Large intestine (tissue), 3 donors: ENCODE measurements around the gene THAP7. TPM values are rescaled to one million over a fixed set of nuclear protein-coding genes. Genes with fewer than 3 reads are reported as not detected.

Experiments used
- DNase-seq, 2 donors: peaks; one replicate each; pipeline versions ENCODE4 v3.0.0 to v3.0.0-alpha.2; 2013
- H3K27ac ChIP-seq: one replicate; pipeline ENCODE4 v1.5.1; 2013; ENCODE audit warnings: low read length
- H3K27me3 ChIP-seq: 2 replicates; pipeline ENCODE4 v1.6.1; 2013; ENCODE audit warnings: low read length; ENCODE audit not compliant: control insufficient read depth, insufficient read depth
- H3K36me3 ChIP-seq: 2 replicates; pipeline ENCODE4 v1.6.1; 2013; ENCODE audit warnings: low read length; ENCODE audit not compliant: control insufficient read depth, insufficient read depth
- H3K4me1 ChIP-seq: one replicate; pipeline ENCODE4 v1.6.1; 2013; ENCODE audit warnings: low read length; ENCODE audit not compliant: control insufficient read depth, insufficient read depth
- H3K4me3 ChIP-seq: one replicate; pipeline ENCODE4 v1.5.1; 2013; ENCODE audit warnings: low read length
- H3K9me3 ChIP-seq: one replicate; pipeline ENCODE4 v1.6.1; 2013; ENCODE audit warnings: mild to moderate bottlenecking, low read depth, low read length, moderate library complexity; ENCODE audit not compliant: control insufficient read depth
- WGBS: methylation state at CpG from one replicate; pipeline ENCODE4 v1.1.5; 2013; ENCODE audit warnings: low lambda C conversion rate; ENCODE audit not compliant: insufficient coverage; 5-methylcytosine and 5-hydroxymethylcytosine counted together
- polyA plus RNA-seq: library from polyadenylated mRNA; unstranded; fragments of 120-200 nt; gene quantifications from one replicate; pipeline ENCODE4 v1.2.1, GENCODE V29; 2013

The THAP7 gene
- polyA plus RNA-seq, 1 donor, result 27.0 TPM

DNA sequence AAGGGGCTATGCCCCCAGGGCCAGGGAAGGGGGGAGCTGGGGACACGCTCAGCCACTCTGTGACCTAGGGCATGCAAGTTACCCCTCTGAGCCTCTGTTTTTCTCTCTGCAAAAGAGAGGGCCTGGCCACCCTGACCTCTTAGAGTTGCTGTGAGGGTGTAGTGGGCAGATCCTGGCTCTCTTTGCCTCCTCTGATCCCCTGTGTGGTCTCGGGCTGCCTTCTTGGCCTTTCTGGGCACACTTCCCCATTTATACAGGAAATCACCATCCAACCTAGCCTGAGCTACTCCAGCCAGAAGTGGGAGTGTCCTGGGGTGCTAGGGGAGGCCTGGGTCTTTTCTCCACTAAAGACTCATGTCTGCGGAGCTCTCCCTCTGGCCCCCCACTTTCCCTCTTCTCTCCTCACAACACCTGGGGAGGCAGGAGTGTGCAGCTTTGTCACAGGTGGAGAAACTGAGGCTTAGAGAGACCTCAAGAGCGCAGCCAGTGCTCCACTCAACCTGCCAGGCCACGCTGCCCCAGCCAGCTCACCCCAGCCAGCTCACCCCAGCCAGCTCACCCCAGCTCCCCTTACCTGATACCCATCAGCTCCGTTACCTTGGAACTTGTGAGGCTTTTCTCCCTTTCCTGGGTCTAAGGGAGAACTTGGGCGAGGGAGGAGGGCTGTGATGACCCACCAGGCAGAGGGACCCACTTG lies 33.5 kb downstream of the THAP7 start:
- no peaks in the 10 kb centered on the region for H3K36me3 ChIP-seq
- H3K9me3 ChIP-seq, result peaks cover 3% of the 10 kb centered on the region
- no peak overlapping the region for H3K4me3 ChIP-seq
- no peak for DNase-seq
- WGBS, result no CpG with 5 or more reads among the region's 7 CpGs
- no peak overlapping the region for H3K27ac ChIP-seq
- peaks cover 10% of the 10 kb centered on the region for H3K27me3 ChIP-seq
- peaks cover 7% of the 10 kb centered on the region for H3K4me1 ChIP-seq

DNA sequence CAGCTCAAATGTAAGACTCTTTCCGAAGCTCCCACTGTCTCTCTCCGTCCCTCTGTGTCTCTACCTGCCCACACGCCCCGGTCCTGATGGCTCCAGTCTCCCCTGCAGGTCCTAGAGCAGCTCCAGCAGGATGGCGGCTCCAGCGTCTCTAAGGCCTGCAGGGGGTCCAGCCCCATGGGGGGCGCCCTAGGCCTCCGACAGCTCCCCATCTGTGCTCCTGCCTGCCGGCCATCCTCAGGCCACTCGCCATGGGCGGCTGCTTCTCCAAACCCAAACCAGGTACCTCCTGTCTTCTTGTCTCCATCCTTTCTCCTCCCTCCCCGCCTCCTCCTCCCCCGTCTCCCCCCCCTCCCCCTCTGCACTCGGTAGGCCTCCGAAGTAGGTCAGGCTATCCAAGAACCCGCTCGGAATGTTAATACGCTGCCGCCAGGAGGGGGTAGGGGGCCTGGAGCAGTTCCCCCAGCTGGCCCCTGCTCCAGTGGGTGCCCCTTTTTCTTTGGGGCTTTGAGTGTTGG lies 34.2 kb downstream of the THAP7 start:
- no CpG with 5 or more reads among the region's 19 CpGs for WGBS
- H3K27me3 ChIP-seq, result peaks cover 10% of the 10 kb centered on the region
- H3K4me1 ChIP-seq, result peaks cover 7% of the 10 kb centered on the region
- no peak for DNase-seq
- no peaks in the 10 kb centered on the region for H3K36me3 ChIP-seq
- peaks cover 3% of the 10 kb centered on the region for H3K9me3 ChIP-seq
- H3K27ac ChIP-seq, result no peak overlapping the region
- H3K4me3 ChIP-seq, result no peak overlapping the region

DNA sequence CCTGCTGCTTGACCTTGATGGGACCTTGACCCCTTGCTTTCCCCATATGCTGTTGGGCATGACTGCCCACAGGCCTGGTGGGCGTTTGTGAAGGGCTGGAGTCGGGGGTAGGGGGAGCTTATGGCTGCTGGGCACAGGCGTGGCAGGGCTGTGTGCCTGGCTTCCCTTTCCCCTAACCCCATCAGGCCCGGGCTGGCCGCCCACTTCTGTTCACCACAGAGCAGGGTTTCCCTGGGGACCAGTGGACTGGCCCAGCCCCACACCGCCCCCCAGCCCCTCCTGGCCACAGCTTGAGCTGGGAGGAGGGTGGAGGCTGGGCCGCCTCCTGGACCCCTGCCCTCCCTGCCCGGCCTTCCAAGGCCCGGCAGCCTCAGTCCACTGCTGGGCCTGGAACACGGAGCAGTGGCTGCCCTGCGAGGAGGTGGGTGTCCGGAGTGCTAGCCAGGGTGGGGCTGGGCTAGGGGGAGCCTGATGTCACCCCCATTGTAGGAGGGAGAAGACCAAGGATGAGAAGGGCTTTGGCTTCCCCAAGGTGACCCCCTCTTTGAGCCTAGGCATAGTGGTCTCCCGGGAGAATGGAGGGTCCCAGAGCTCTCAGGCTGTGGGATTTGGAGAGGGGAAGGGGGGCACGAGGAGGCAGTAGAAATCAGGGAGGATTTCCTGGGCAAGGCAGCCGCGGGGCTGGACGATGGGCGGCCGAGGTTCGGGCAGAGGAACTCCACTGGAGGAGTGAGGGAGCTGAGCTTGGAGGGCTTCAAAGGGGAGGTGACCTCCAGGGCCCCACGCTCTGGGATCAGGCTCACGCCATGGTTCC lies 34.8 kb downstream of the THAP7 start, which contains the start of gene AIFM3:
TSS of gene AIFM3 (plus strand) at position 373 of the 814 bp plus-strand sequence. CDS start 690 bp downstream, outside the sequence.
- peaks cover 7% of the 10 kb centered on the region for H3K4me1 ChIP-seq
- no CpG with 5 or more reads among the region's 22 CpGs for WGBS
- H3K27ac ChIP-seq, result no peak within 1 kb of the TSS
- H3K4me3 ChIP-seq, result no peak within 1 kb of the TSS
- DNase-seq, result no peak
- peaks cover 10% of the 10 kb centered on the region for H3K27me3 ChIP-seq
- H3K9me3 ChIP-seq, result peaks cover 3% of the 10 kb centered on the region
- no peaks in the 10 kb centered on the region for H3K36me3 ChIP-seq

DNA sequence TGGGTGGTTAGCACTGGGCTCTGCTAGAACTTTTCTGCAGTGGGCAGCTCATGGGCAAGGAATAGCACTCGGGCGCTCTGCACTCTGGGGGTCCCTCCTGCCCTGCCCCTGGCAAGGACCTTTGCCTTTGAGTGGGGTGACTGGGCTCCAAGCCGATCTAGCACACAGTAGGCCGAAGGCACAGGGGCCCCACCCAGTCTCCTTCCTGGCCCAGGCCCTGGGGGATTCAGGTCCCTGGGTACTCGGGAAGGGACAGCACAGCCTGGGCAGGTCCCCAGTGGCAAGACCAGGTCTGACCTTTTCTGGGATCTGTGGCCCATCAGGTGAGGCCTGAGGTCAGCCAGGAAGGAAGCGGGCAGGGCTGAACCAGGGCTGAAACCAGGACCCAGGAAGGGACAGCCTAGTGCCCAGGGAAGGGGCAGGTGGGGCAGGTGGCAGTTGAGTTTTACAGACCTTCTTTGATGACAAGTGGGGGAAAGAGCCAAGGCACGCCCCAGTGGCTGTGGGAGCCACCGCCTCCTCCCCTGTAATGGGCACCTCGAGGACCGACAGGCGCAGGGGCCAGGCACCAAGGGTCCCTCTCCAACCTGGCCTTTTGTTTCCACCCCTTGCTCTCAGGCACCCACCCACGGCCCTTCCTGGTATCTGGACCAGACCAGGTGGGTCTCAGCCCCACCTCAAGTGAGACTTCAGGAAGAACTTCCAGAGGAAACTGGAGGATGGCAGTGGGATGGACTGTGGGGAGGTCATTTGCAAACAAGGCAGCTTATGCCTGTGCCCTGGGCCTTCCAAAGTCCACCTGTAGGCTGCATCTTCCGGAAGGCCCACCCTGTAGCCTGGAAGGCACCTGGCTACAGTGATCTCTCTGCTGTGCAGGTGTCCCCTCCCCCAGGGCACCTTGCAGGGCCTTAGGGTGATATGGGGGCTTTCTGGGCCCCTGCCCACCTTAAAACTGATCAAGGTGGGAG lies 35.7 kb downstream of the THAP7 start:
- Histone ChIP-seq H3K36me3 (no peaks in the 10 kb centered on the region), H3K27me3 (peaks cover 10% of the 10 kb centered on the region), H3K9me3 (peaks cover 3% of the 10 kb centered on the region), H3K4me3 (no peak overlapping the region), H3K4me1 (peaks cover 12% of the 10 kb centered on the region), H3K27ac (no peak overlapping the region)
- no peak for DNase-seq
- no CpG with 5 or more reads among the region's 13 CpGs for WGBS

DNA sequence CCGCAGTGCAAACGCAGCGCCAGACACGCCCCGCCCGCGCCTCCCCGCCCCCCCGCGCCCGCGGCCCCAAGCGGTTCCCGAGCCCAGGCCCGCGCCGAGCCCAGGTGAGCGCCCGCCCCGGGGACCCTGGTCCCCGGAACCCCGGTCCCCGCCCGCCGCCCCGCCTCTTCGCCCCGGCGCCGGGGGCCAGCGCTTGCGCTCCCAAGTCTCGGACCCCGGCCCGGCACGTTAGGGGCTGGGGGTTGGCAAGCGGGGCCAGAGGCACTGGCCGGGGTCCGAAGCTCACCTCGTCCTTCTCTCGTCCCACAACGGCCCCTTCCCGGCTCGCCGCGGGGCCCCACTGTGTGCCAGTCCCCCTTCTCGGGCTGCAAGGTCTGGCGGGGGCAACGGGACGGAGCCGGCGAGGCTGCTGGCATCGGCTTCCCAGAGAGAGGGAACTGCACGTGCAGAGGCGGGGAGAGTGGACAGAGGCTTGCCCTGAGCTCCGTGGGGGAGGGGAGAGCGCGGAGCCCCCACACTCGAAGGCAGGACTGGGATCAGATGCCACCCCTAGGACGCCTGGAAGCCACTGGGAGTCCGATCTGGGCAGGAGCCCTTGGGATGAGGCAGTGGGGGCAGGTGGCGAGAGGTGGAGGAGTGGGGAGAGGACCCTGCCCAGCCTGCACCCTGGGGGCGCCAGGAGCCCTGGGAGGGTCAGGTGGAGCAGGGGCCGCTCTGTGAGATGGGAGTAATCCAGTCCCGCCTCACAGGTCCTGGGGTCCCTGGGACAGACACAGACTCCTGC lies 36.6 kb downstream of the THAP7 start:
- peaks cover 3% of the 10 kb centered on the region for H3K9me3 ChIP-seq
- H3K27ac ChIP-seq, result no peak overlapping the region
- peaks cover 12% of the 10 kb centered on the region for H3K4me1 ChIP-seq
- H3K27me3 ChIP-seq, result peaks cover 10% of the 10 kb centered on the region
- DNase-seq, result no peak
- no peaks in the 10 kb centered on the region for H3K36me3 ChIP-seq
- WGBS, result no CpG with 5 or more reads among the region's 65 CpGs
- H3K4me3 ChIP-seq, result peak overlapping the region; percentile 31

DNA sequence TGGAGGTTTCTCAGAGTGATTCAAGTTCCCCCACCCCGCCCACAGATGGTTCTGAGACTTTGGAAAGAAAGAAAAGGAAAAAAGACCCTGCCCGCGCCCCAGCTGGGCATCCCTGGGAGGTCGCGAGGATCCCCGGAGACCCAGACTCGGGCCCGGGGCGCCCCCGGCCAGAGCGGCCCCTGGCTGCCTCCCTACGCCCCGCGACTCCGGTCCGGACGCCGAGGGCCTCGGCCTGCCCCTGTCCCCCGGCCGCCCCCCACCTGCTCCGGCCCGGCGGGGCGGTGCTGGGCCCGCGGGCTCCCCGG lies 37.2 kb downstream of the THAP7 start:
- Histone ChIP-seq H3K27ac (no peak overlapping the region), H3K4me1 (peaks cover 12% of the 10 kb centered on the region), H3K9me3 (peaks cover 3% of the 10 kb centered on the region), H3K36me3 (no peaks in the 10 kb centered on the region), H3K27me3 (peaks cover 10% of the 10 kb centered on the region), H3K4me3 (peak overlapping the region; percentile 37)
- WGBS, result no CpG with 5 or more reads among the region's 28 CpGs
- no peak for DNase-seq

DNA sequence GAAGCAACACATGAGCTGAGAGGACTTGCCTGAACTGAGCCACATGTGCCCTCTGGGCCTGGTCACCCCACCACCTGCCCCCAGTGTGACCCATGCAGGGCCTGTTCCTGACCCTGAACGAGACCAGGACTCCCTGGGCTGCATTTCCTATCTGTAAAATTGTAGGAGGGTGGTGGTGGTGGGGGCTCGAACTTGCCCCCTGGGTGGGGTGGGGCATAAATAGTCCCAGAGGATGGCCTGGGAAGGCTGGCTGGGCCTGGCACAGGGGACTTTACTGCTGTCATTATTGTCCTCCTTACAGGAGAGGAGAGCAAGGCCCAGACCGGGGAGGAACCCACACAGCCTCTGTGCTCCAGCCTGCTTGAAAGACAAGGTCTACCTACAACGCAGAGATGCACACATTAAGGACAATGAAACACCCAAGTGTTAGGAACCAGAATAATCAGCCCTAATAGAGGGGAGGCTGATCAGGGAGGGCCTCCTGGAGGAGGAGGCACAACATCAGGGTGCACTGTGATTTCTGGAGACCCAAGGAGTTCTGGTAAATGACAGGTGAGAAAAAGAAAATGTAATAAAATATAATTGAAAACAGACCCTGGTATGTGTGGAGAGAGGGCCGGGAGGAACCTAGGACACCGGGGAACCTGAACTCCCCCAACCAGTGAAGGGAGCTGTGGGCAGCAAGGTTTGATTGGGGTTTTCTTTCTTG lies 37.7 kb downstream of the THAP7 start:
- peaks cover 3% of the 10 kb centered on the region for H3K9me3 ChIP-seq
- WGBS, result no CpG with 5 or more reads among the region's 6 CpGs
- H3K4me3 ChIP-seq, result peak overlapping the region; percentile 37
- DNase-seq, result no peak
- peaks cover 10% of the 10 kb centered on the region for H3K27me3 ChIP-seq
- no peak overlapping the region for H3K27ac ChIP-seq
- H3K4me1 ChIP-seq, result peaks cover 12% of the 10 kb centered on the region
- H3K36me3 ChIP-seq, result no peaks in the 10 kb centered on the region

DNA sequence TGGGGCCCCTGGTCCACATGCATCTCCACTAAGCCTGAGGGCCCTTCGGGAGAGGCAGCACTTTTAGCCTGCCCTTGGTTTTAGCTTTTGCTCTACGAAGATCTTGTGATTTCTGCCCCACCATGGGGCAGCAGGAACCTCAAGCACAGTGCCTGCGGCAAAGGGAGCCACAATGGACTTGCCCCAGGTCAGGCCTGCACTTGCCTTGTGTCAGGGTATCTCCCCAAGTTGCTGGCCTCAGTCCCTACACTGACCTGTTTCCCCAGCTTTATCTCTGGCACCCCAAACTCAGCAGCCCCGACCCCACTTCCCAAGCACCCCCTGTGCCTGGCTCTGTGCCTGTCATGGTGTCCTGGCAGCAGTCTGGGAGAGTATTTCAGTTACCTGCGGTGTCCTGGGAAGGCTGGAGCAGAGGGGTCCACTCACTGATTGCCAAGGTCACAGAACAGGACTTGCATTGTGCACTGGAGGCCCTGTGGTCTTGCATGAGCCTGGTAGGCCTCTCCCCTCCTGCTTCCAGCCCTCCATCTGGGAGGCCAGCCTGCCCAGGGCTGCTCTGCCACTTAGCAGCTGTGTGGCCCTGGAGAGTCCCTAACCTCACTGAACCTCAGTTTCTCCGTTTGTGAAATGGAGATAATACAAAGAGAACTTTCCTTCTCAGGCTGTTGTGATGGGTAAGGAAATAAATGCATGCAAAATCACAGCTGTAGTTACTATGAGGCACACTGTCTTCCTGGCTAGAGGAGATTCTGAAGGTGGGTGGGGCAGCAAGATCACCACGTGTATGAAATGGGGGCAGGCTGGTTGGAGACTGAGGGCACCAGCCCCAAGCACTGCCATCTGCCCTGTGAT lies 38.5 kb downstream of the THAP7 start:
- peaks cover 13% of the 10 kb centered on the region for H3K4me1 ChIP-seq
- WGBS, result no CpG with 5 or more reads among the region's 7 CpGs
- H3K4me3 ChIP-seq, result no peak overlapping the region
- peaks cover 10% of the 10 kb centered on the region for H3K27me3 ChIP-seq
- H3K27ac ChIP-seq, result no peak overlapping the region
- no peak for DNase-seq
- H3K9me3 ChIP-seq, result peaks cover 3% of the 10 kb centered on the region
- no peaks in the 10 kb centered on the region for H3K36me3 ChIP-seq
